GM12878 (cell line): Measurements from ENCODE around the gene PRUNE2.

Experiments used
- ATF3 ChIP-seq: IDR thresholded peaks from 2 replicates; pipeline ENCODE4 v1.6.1; 2011; ENCODE audit warnings: low read depth, mild to moderate bottlenecking, low read length, moderate library complexity, borderline replicate concordance; ENCODE audit errors: extremely low read depth
- CTCF ChIP-seq, 3 experiments: IDR thresholded peaks in 2 of 3; conservative IDR thresholded peaks in 1 of 3; 2 replicates each; pipeline ENCODE4 v1.5.1; 2011; ENCODE audit warnings: low read depth in 3 of 3, low read length in 3 of 3, mild to moderate bottlenecking in 3 of 3, control low read depth in 2 of 3, moderate library complexity in 2 of 3, inconsistent platforms in 1 of 3, mixed read lengths in 1 of 3; ENCODE audit not compliant: control insufficient read depth in 2 of 3, insufficient read depth in 1 of 3; ENCODE audit errors: extremely low read depth in 1 of 3
- JUND ChIP-seq: IDR thresholded peaks from 2 replicates; pipeline ENCODE4 v1.6.1; 2012; ENCODE audit warnings: low read depth, mild to moderate bottlenecking, low read length, improper control_type of control experiment, moderate library complexity
- POLR2A ChIP-seq: IDR thresholded peaks from 2 replicates; pipeline ENCODE4 v1.6.1; 2011; ENCODE audit warnings: low read depth, mild to moderate bottlenecking, low read length
- POLR2AphosphoS5 ChIP-seq: IDR thresholded peaks from 2 replicates; pipeline ENCODE4 v1.6.1; 2011; ENCODE audit warnings: mild to moderate bottlenecking, low read length, inconsistent platforms
- RAD21 ChIP-seq: IDR thresholded peaks from 2 replicates; pipeline ENCODE4 v1.6.1; 2011; ENCODE audit warnings: mild to moderate bottlenecking, low read depth, low read length, moderate library complexity; ENCODE audit not compliant: insufficient read depth
- REST ChIP-seq: IDR thresholded peaks from 2 replicates; pipeline ENCODE4 v1.6.1; 2012; ENCODE audit warnings: mild to moderate bottlenecking, low read depth, low read length
- SP1 ChIP-seq: IDR thresholded peaks from one replicate; pipeline ENCODE4 v1.6.1; 2011; ENCODE audit warnings: low read depth, low read length
- ZNF274 ChIP-seq: IDR thresholded peaks from one replicate; pipeline ENCODE4 v1.8.0; 2011; ENCODE audit not compliant: insufficient read length, insufficient read depth

- TF ChIP-seq POLR2A (no peak), POLR2AphosphoS5 (no peak), CTCF (IDR thresholded peaks at IDR 0.05 in 2 of 3, conservative IDR thresholded peaks at IDR 0.05 in 1 of 3; ENCODE audit: control insufficient read depth in 2 of 3, extremely low read depth in 1 of 3, insufficient read depth in 1 of 3, low read depth in 3 of 3, low read length in 3 of 3) (no peak), ZNF274 (no peak), ATF3 (no peak), SP1 (no peak), REST (no peak), JUND (no peak), RAD21 (no peak)
These were observed 305.8 kb downstream of the PRUNE2 start for GRCh38 chr9:76600007-76600615.
